DMS153 treated with DMSO at 0.1 percent for 48 hours (cell line): Measurements from ENCODE around the gene ROR1.
A peak's percentile ranks its signal among the peaks of the same experiment; 100 is the strongest.

Experiments used
- DNase-seq: peaks from one replicate; lab custom pipeline; 2025; ENCODE audit not compliant: unreplicated experiment; lab: John Stamatoyannopoulos, UW

Gene ROR1

DNA sequence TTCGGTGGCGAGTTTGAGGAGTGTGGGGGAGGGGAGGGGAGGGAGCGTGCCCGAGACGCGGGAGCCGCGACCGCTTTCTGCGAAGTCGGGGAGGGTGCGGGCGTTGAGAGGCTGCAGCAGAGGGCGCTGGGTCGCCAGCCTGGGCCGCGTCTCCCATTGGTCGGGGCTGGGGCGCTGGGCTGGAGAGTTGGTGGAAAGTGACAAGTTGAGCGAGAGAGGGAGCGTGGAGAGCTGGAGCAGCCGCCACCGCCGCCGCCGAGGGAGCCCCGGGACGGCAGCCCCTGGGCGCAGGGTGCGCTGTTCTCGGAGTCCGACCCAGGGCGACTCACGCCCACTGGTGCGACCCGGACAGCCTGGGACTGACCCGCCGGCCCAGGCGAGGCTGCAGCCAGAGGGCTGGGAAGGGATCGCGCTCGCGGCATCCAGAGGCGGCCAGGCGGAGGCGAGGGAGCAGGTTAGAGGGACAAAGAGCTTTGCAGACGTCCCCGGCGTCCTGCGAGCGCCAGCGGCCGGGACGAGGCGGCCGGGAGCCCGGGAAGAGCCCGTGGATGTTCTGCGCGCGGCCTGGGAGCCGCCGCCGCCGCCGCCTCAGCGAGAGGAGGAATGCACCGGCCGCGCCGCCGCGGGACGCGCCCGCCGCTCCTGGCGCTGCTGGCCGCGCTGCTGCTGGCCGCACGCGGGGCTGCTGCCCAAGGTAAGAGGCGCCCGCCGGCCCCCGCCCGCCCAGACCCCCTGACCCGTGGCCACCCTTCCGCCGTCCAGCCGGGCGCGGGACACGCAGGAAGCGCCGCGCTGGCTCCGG lies at the start of gene ROR1:
TSS of gene ROR1 (plus strand) at position 203 of the 802 bp plus-strand sequence.
- peak; percentile 57 for DNase-seq

DNA sequence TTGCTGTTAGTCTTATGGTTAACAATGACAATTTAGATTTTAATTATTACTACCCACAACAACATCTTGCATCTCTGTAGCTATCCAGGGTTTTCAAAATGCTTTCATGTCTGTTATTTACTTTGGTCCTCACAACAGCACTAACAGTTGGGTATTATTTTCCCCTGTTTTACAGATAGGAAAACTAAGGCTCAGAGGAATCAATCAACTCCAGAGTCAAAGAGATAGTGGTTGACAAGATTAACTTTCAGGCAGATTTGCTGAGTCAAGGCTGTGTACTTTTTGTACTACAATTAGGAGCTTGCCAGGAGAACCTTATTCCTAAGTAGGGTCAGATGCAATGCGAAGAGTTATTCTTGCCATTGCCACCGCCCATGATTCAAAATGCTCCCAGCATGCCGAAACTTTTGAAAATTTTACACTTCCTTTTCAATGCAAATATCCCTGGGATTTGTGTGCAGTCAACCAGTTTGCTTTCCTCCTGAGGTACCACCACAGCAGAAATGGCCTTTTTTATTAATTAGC lies 49.4 kb upstream of the ROR1 start:
- no peak for DNase-seq

DNA sequence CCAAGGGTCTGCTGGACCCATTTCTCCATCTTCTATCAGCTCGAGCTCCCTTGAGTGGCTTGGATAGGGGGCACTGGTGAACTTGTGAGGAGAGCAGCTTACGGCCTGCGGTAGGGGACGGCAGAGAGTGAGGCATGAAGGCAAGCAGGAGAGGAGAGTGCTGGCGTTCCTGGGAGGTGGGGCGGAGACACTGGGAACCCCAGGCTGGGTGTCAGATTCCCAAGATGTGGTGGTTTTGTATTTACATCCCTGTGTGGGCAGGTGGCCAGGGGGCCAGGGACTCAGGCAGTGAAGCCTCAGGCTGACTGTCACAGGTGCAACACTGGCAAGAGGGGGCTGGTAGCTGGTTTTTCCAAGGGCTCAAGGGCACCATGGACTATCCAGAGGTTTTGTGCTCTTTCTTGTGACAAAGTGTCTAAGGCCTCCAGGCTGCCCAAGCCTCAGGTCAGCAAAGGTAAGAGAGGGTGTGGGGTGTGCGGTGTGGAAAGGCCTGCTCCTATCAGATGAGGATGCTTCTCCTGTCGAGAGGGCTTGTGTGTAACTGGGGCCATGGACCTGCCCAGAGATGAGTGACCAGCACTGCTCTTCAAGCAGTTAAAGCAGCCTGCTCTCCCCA lies 45.1 kb upstream of the ROR1 start:
- no peak for DNase-seq

DNA sequence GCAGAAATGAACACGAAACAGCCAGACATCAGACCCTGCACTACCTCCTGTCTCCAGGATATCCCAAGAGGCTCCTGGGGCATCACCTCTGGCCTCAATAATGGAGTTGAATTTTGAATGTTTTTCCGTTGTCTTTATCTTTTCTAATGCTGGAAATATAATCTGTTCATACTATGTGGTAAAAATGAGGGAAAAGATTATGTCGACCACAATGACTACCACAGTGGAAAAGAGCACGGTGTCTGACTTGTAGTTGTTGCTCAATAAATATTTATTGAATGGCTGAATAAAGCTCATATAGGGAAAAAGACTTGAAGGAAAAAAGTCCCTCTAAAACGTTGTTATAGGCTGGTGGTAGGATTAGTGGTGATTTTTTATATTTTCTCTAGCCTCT lies 44.6 kb upstream of the ROR1 start:
- no peak for DNase-seq

DNA sequence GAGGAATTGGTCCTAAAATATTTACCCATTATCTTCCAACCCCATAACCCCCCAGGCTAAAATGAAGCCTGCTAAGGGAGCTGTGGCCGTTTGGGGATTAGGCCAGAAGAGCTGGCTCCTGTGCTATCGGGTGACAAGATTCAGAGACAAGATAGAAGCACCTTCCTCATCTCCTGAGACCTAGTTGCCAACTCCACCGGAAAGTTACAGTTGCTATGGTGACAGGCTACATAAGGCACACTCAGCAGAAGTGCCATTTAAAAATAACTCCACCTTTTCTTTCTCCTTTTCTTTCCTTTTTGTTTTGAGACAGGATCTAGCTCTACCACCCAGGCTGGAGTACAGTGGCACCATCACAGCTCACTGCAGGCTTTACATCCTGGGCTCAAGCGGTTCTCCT lies 43.6 kb upstream of the ROR1 start:
- DNase-seq, result no peak

DNA sequence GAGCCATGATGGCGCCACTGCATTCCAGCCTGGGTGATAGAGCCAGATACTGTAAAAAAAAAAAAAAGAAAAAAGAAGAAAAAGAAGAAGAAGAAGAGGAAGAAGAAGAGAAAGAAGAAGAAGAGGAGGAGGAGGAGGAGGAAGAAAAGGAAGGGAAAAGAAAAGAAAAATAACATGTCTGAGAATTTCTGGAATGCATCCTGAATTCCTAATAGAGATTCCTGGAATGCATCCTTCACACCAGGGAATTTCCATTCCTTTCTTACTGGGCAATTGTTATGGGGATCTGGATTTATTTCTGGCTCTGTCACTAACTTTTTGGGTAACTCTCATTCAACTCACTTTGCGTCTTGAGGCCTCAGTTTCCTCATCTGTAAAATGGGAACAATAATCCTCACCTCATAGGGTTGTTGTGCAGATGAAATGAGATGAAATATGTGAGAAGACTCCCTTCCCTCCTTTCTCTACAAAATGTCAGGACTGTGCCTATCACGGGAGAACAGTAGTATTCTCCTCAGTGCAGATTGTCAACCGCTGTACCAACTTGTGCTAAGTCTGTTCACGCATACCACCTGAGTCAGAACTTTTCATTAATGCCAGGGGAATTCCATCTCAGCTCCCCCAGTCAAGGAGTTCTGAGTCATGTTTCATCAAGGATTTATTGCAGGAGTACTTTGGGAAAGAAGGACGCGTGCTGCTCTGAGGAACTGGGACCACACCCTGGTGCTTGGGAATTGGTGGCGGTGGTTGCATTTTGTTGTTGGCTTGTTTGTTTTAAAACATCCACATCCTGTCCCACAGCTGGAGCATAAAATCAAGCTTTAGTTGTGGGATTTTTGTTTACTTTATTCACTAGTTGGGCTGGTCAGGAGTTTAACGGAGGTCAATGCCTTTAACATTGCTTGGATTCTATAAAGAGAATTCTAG lies 42.4 kb upstream of the ROR1 start:
- no peak for DNase-seq

DNA sequence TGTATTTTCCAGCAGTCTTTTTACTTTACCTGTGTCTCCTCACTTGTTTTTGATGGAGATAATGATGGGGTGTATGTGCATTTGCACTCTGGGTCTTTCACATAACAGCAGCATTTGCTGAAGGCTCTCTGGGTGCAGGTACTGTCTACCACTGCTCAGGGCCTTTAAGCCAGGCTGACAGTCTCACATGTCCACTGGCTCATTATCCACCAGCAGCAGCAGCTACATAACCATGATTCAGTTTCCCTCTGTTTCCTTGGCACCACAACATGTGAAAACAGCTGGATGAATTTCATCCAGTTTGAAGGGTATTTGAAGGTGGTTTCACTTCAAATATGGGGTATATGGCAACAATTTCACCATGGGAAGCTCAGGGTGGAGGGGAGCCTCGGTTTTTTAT lies 41.2 kb upstream of the ROR1 start:
- no peak for DNase-seq

DNA sequence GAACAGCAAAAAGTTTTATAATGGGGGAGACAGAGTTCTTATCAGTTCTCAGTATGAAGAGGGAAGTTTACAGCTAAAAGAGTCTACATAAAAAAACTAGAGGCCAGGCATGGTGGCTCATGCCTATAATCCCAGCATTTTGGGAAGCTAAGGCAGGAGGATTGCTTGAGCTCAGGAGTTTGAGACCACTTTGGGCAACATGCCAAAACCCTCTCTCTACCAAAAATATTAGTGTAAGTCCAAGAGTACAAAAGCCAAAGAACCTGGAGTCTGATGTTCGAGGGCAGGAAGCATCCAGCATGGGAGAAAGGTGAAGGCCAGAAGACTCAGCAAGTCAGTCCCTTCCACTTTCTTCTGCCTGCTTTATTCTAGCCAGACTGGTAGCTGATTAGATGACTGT lies 35.0 kb upstream of the ROR1 start:
- no peak for DNase-seq

DNA sequence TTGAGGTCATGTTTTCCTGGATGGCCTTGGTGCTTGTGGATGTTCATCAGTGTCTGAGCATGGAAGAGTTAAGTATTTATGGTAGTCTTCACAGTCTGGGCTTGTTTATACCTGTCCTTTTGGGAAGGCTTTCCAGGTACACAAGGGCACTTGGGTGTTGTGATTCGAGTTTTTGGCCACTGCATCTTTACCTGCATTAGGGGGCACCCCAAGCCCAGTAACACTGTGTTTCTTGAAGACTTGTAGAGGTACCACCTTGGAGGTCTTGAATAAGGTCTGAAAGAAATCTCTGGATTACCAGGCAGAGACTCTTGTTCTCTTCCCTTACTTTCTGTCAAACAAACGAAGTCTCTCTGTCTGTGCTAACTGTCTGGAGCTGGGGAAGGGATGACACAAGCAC lies 34.4 kb upstream of the ROR1 start:
- no peak for DNase-seq

DNA sequence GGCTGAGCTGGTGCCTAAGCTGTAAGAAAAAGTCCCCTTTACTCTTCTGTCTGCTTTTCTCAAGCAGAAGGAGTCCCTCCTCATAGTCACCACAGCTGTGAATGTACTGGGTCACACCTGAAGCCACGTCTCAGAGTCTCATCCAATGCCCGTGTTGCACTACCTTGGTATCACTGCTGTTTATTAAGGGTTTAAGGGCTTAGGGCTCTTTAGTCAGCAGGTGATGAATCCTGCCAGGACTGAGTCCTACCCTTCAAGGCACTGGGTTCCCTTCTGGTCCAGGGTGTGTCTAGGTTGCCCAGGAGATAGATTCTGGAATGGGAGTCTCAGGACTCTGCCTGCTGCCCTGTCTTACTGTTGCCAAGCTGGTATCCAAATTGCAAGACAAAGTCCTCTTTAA lies 33.4 kb upstream of the ROR1 start:
- no peak for DNase-seq

DNA sequence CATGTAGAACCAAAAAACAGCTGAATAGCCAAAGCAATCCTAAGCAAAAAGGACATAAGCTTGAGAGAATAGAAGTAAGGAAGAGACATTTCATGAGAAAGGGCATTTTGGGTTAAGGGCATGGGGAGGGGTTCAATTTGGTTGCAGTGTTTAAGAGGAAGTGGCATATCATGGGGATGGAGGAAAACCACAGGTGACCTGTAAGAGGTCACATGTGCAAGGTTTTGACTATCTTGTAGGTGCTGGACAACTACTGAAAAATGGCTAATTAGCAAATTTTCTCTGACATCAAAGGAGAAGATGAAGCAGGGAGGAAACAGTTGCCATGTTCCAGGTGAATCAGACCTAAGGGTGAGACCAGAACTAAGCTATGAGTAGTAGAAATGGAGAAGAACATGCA lies 31.3 kb upstream of the ROR1 start:
- no peak for DNase-seq

DNA sequence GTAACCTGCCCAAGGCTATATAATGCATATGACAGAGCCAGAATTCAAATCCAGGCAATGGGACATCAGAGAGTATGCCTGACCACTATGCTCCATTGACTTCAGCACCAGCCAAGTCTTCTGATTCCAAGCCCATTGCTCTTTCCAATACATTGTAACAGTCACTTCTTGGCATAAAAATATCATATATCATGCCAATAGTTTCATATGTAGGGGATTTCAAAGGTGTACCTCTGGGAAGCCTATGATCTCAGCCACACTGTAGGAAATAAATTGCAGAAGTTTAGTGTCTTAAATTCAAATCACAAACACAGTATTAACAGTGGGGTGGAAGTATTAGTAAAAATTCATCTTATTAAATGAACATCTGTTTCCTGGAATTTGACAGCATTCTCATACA lies 30.0 kb upstream of the ROR1 start:
- no peak for DNase-seq

DNA sequence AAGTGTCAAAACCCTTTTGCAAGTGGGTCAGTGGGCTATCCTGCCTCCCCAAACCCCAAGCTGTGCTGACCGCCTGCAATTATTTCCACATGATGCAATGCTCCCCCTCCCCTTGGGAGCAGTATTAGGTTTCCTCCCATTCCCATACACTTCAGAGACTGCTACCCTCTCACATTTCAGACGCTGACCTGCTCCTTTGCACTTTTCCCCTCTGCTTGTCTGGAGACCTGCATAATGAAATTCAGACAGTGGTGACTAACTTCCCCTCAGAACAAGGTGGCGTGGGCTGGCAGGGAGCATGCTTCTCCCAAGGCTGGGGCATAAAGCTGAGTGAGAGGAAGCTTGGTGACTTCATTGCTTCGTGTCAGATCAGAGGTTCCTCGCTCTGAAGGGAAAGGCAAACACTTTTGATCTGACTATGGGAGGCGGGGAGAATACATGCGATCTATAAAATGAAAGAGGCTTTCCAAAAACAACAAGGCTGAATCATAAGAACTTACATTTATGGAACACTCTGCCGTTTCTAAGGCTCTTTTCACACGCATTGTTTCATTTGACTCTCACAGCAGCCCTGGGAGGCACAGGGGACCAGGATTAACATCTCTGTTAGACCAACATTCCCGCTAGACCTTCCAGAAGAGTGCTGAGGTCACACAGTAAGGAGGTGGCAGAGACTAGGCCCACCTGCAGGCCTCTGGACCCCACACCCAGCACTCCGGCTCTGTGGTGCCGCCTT lies 27.5 kb upstream of the ROR1 start:
- no peak for DNase-seq

DNA sequence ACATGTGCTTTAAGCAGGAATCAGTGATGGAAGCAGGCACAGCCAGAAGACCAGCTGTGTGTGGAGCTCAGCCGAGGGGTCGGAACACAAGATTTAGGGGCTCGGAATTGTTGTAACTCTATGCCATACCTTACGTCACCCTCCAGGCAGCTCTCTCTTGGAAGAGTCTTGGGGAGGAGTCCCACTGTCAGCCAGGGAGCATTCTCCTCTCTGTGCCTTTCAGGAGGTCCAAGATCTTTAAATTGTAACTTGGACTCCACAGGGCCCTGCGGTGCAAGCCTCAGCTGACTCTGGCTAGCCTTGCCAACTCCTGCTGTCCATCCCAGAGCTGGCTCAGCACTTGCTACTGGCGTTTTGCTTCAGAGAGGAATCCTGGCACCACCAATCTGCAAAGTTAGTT lies 26.4 kb upstream of the ROR1 start:
- DNase-seq, result no peak

DNA sequence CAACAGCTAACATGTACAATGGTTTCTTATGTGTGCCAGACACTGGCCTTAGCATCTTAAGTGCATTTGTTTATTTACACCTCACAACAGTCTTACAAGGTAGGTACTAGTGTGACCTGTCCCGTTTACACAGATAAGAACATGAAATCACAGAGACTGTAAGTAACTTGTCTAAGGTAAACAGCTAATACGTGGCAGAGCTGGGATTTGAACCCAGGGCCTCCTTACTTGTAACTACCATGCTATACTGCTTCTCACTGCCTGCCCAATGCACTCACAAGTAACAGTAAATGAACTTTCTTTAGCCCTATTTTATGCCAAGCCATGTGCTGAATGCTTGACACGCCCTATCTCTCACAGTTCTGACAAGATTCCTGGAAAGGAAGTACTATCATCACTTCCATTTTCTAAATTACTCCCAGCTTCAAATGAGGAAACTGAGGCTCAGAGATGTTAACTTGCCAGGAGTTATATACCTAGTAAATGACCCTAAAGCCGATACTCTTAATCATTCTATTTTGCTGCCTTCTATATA lies 25.7 kb upstream of the ROR1 start:
- no peak for DNase-seq

DNA sequence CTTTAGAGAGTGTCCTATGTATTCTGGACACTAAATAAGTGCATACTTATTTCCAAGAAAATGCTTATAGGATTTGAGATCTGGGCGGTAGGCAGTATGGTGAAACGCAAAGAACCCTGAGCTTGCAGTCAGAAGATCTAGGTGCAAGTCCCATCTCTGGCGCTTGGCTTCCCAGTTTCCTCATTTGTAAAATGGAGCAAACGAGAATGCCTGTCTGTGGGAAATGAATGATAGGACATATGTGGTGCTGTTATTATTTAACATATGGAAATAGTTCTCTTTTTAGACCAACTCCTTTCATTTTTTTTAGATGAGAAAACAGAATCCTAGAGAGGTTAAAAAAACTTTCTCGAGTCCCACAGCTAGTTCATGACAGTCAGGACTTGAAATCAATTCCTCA lies 25.2 kb upstream of the ROR1 start:
- no peak for DNase-seq

DNA sequence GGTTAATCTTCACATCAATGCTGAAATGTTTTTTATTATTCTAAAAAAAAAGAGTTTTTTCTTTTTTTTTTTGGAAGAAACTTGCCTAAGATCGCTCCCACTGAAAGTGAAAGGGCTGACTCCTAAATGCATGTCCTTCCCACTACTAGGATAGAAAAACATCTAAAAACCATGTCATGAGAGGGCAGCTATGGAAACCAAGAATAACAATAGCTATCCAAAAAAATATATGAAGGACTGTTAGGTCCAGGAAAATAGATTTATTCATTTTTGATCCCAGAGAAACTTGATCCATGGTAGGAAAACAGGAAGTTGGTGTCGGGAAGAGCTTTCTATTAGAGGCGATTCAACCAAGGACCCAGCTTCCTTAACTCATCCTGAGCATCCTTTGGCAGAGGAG lies 23.1 kb upstream of the ROR1 start:
- DNase-seq, result no peak

DNA sequence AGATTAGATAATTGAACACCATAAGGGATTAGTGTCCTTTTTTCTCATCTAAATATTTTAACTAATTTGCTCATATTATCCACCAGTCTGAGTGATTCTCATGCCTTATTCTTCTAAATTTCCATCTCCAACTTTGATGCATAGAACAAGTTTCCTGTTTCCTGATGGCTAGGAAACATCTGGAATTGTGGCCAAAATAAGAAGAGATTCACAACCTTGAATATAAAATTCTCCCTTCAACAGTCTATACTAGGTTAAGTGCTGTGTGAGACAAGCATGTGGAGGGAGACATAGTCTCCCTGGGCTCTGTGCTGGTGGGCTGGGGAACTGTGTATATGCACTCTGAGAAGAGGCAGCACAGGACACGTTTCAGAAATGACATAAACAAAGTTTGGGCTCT lies 21.6 kb upstream of the ROR1 start:
- no peak for DNase-seq

DNA sequence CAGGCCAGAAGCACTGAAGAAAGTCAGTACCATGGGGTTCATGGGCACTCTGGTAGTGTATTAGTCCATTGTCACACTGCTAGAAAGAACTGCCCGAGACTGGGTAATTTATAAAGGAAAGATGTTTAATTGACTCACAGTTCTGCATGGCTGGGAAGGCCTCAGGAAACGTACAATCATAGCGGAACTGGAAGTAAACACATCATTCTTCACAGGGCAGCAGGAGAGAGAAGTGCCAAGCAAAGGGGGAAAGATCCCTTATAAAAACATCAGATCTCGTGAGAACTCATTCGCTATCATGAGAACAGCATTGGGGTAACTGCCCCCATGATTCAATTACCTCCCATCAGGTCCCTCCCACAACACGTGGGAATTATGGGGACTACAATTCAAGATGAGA lies 20.2 kb upstream of the ROR1 start:
- DNase-seq, result no peak

DNA sequence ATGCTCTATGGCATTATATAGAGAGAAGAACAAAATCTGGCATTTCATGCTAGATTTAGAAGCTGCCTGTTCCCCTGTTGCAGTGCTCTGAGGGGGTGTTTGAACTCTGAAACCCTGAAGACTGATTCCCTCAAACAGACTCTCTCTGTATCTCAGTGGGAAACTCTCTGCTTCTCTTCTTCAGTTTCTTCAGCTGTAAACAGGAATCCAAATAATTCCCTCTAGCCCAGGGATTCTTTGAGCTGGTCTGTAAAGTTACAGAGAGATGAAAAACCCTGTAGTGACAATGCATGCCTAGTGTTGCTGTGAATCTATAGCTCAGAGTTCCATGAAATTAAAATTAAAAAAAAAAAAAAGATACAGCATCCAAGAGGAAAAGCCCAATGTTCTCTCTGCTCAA lies 17.0 kb upstream of the ROR1 start:
- DNase-seq, result no peak

DNA sequence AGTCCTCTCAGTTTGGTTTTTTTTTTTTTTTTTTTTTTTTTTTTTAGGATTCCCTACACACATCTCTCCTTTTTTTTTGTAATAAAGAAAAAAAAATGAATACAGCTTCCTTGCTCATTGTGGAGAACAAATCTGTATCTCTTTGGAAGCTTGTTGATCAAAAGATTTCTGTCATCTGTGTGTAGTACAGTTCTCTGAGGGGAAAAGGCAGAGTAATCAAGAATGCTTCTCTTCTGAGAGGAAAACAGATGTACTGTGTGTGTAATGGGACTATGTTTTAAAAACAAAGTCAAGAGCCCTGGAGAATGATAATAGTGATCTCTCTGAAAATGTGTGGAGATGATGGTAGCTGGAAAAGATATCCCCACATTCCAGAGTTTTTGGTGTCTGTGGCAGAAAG lies 16.5 kb upstream of the ROR1 start:
- no peak for DNase-seq
